ENCODE measurements around the gene ZDHHC14. TPM values are rescaled to one million over a fixed set of nuclear protein-coding genes. Genes with fewer than 3 reads are reported as not detected.

ZDHHC14 gene
- total RNA-seq, 2 experiments from 2014 or later = 1.3 to 1.6 TPM

DNA sequence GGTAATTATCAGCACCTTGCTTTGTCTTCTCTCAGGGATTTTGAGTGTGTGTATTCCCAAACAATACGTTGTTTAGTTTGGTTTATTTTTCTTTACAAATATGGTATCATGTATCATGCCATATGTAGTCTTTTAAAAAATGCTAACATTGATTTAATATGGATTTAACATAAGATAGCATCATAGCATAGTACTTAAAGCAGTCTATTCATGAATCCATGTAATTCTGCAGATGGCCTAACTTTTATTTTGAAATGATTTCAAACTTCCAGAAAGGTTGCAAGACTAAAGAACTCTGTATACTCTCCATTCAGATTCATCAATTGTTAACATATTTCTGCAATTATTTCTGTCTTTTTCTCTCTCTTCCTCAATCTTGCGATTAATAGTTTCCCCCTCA, 7.9 kb downstream of the ZDHHC14 start:
- no peak overlapping the region for H3K4me3 ChIP-seq (ENCODE audit: low read length)
- no peaks in the 10 kb centered on the region for H3K4me1 ChIP-seq (ENCODE audit: insufficient read depth, low read length)
- DNase-seq = no peak
- ChIA-PET CTCF (no interaction called here), POLR2A (no interaction called here)
- TF ChIP-seq, protein P1, sequence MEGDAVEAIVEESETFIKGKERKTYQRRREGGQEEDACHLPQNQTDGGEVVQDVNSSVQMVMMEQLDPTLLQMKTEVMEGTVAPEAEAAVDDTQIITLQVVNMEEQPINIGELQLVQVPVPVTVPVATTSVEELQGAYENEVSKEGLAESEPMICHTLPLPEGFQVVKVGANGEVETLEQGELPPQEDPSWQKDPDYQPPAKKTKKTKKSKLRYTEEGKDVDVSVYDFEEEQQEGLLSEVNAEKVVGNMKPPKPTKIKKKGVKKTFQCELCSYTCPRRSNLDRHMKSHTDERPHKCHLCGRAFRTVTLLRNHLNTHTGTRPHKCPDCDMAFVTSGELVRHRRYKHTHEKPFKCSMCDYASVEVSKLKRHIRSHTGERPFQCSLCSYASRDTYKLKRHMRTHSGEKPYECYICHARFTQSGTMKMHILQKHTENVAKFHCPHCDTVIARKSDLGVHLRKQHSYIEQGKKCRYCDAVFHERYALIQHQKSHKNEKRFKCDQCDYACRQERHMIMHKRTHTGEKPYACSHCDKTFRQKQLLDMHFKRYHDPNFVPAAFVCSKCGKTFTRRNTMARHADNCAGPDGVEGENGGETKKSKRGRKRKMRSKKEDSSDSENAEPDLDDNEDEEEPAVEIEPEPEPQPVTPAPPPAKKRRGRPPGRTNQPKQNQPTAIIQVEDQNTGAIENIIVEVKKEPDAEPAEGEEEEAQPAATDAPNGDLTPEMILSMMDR (IDR thresholded peaks at IDR 0.05) = no peak
- no peak overlapping the region for H3K27ac ChIP-seq (ENCODE audit: low read depth in 1 of 2, low read length in 2 of 2)
- no peaks in the 10 kb centered on the region for H3K36me3 ChIP-seq (ENCODE audit: insufficient read depth, low read length)
- Mint-ChIP-seq H3K4me3 (no peak overlapping the region), H3K27ac (no peak overlapping the region), H3K27me3 (no peaks in the 10 kb centered on the region), H3K36me3 (ENCODE audit: low read depth) (no peaks in the 10 kb centered on the region), H3K9me3 (peaks cover 9% of the 10 kb centered on the region), H3K4me1 (ENCODE audit: low read depth) (no peaks in the 10 kb centered on the region)
- ATAC-seq (ENCODE audit: poor library complexity) = no peak
- no peaks in the 10 kb centered on the region for H3K27me3 ChIP-seq (ENCODE audit: control insufficient read depth in 1 of 2, insufficient read depth in 2 of 2, low read length in 2 of 2)
- peaks cover 0 to 15% of the 10 kb centered on the region in 2 experiments for H3K9me3 ChIP-seq (ENCODE audit: control insufficient read depth in 1 of 2, insufficient read depth in 1 of 2, low read length in 2 of 2)
- intact Hi-C loops (cut with DNase I, micrococcal nuclease) = loop anchor here (10.0 kb wide), 3 partner anchors 164 to 704 kb away; no protein-coding TSS in a partner anchor

DNA sequence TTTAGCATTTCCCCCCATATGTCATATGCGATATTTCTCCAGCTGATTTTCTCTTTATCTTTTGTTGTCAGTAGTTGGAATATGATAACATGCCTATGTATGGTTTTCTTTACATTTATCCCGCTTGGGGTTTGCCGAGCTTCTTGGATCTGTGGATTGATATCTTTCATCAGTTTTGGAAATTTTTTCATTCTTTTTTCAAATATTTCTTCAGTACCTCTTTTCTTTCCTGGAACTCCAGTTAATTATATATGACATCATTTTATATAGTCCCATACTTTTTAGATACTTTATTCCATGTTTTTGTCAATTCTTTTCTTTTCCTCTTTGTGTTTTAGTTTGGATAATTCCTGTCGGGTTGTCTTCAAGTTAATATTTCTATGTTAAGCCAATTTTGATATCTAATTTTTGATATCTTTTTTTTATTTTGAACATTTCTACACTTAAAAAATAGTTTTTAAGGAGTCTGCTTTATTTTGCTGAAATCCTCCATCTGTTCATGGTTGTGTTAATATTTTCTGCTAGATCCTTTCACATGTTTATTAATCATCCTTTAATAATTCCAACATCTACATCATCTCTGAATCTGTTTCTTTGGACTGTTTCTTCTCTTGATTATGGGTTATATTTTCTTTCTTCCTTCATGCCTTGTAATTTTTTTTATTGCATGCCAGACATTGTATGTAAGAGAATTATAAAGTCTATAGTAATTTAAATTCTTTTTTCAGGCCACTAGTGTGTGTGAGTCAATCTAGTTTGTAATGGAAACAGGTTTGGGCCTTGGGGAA, 9.5 kb downstream of the ZDHHC14 start:
- H3K4me3 ChIP-seq (ENCODE audit: low read length) = no peak overlapping the region
- Mint-ChIP-seq H3K27ac (no peak overlapping the region), H3K36me3 (ENCODE audit: low read depth) (no peaks in the 10 kb centered on the region), H3K4me1 (ENCODE audit: low read depth) (no peaks in the 10 kb centered on the region), H3K27me3 (no peaks in the 10 kb centered on the region), H3K9me3 (peaks cover 9% of the 10 kb centered on the region), H3K4me3 (no peak overlapping the region)
- ATAC-seq (ENCODE audit: poor library complexity) = no peak
- ChIA-PET CTCF (no interaction called here), POLR2A (interaction anchor here (1.2 kb wide), 1 partner anchor 10 kb away, joined by 4 read pairs; no protein-coding TSS in a partner anchor)
- no peak overlapping the region for H3K27ac ChIP-seq (ENCODE audit: low read depth in 1 of 2, low read length in 2 of 2)
- TF ChIP-seq, protein P1 (IDR thresholded peaks at IDR 0.05) = no peak
- no peak for DNase-seq
- no peaks in the 10 kb centered on the region for H3K27me3 ChIP-seq (ENCODE audit: control insufficient read depth in 1 of 2, insufficient read depth in 2 of 2, low read length in 2 of 2)
- intact Hi-C loops (cut with DNase I, micrococcal nuclease) = no loop called here
- no peaks in the 10 kb centered on the region for H3K4me1 ChIP-seq (ENCODE audit: insufficient read depth, low read length)
- peaks cover 0 to 15% of the 10 kb centered on the region in 2 experiments for H3K9me3 ChIP-seq (ENCODE audit: control insufficient read depth in 1 of 2, insufficient read depth in 1 of 2, low read length in 2 of 2)
- no peaks in the 10 kb centered on the region for H3K36me3 ChIP-seq (ENCODE audit: insufficient read depth, low read length)

DNA sequence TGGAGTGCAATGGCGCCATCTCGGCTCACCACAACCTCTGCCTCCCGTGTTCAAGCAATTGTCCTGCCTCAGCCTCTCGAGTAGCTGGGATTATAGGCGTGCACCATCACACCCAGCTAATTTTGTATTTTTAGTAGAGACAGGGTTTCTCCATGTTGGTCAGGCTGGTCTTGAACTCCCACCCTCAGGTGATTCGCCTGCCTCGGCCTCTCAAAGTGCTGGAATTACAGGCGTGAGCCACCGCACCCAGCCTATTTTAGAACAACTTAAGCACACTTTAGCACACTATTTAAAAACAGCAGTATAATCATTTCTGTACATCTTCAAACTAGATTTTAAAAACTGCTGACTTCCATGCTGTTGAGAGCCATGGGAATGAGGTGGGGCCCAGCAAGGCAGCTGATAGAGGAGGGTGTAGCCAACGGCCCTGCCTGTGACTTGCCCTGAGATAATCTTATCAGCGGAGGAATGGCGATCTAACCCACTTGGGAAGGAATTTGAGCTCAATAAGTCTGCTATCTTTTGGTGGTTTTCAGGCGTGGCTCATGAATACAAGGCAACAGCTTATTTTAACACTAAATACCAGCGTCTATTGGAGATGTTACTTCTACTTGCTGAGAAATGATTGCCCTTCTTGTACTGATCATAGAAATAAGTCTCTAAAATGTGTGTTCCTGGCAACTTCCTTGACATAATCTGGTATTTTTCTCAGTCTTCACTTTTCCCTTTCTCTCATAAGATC, 12.1 kb downstream of the ZDHHC14 start:
- Mint-ChIP-seq H3K36me3 (ENCODE audit: low read depth) (no peaks in the 10 kb centered on the region), H3K4me3 (no peak overlapping the region), H3K4me1 (ENCODE audit: low read depth) (no peaks in the 10 kb centered on the region), H3K27me3 (no peaks in the 10 kb centered on the region), H3K27ac (no peak overlapping the region), H3K9me3 (peaks cover 9% of the 10 kb centered on the region)
- Histone ChIP-seq H3K4me1 (ENCODE audit: insufficient read depth, low read length) (no peaks in the 10 kb centered on the region), H3K4me3 (ENCODE audit: low read length) (no peak overlapping the region), H3K27ac (ENCODE audit: low read depth in 1 of 2, low read length in 2 of 2) (no peak overlapping the region), H3K36me3 (ENCODE audit: insufficient read depth, low read length) (no peaks in the 10 kb centered on the region), H3K27me3 (ENCODE audit: control insufficient read depth in 1 of 2, insufficient read depth in 2 of 2, low read length in 2 of 2) (no peaks in the 10 kb centered on the region), H3K9me3 (ENCODE audit: control insufficient read depth in 1 of 2, insufficient read depth in 1 of 2, low read length in 2 of 2) (peaks cover 0 to 15% of the 10 kb centered on the region in 2 experiments)
- TF ChIP-seq, protein P1 (IDR thresholded peaks at IDR 0.05) = no peak
- ATAC-seq (ENCODE audit: poor library complexity) (no peak), DNase-seq (no peak)
- ChIA-PET CTCF (no interaction called here), POLR2A (interaction anchor here (0.9 kb wide), 1 partner anchor 70 kb away, joined by 3 read pairs; no protein-coding TSS in a partner anchor)
- intact Hi-C loops (cut with DNase I, micrococcal nuclease) = no loop called here
